PC-9 (cell line): Measurements from ENCODE around the gene TRAF3.

Source experiments
- CTCF ChIP-seq: fragments of 200-600 bp; sonication (generic); conservative IDR thresholded peaks from 2 replicates; pipeline ENCODE4 v1.6.1; 2017; ENCODE audit warnings: mixed run types, antibody characterized with exemption, mild to moderate bottlenecking, moderate library complexity
- EZH2 ChIP-seq: fragments of 200-600 bp; sonication (generic); IDR thresholded peaks from 2 replicates; pipeline ENCODE4 v1.8.0; 2017; ENCODE audit warnings: antibody characterized with exemption, low read depth

- no peak for TF ChIP-seq CTCF
- TF ChIP-seq EZH2: no peak
These were observed 153.7 kb downstream of the TRAF3 start for GRCh38 chr14:102930753-102931579.
